Mucosa of gallbladder (tissue), 1 donor: ENCODE measurements around the gene COL16A1. TPM values are rescaled to one million over a fixed set of nuclear protein-coding genes. Genes with fewer than 3 reads are reported as not detected.

Experiments used
- total RNA-seq: library from RNA; stranded (reverse); gene quantifications from one replicate; pipeline ENCODE4 v1.2.1, GENCODE V29; 2021
- donor health status: DM: no; HTN: no; CAD: no.

The COL16A1 gene
- total RNA-seq, 1 donor from 2014 or later, result 52.5 TPM

Other genes starting within 250 kb of the COL16A1 start
- gene TINAGL1, start 127.5 kb downstream of the COL16A1 start, total RNA-seq, result 169 TPM
- gene HCRTR1, start 86.3 kb downstream of the COL16A1 start, total RNA-seq, result not detected
- 66.3 TPM for gene PEF1, start 59.1 kb downstream of the COL16A1 start, total RNA-seq
- 6.0 TPM for gene ADGRB2, start 60.3 kb upstream of the COL16A1 start, total RNA-seq
- 1.8 TPM for gene SPOCD1, start 112.0 kb upstream of the COL16A1 start, total RNA-seq
- 274 TPM for gene PTP4A2, start 234.4 kb upstream of the COL16A1 start, total RNA-seq